AG04449 (cell line): Measurements from ENCODE around the gene CHCHD3.
A peak's percentile ranks its signal among the peaks of the same experiment; 100 is the strongest.

Experiments used
- CTCF ChIA-PET: fragments of 350-600 bp; formaldehyde crosslinking; extraction: SDS; loops from one replicate; lab custom pipeline; 2021; ENCODE audit warnings: antibody characterized with exemption; lab: Yijun Ruan, JAX
- POLR2A ChIA-PET: fragments of 400-600, 350-600 bp; formaldehyde crosslinking; extraction: SDS; loops from one replicate; lab custom pipeline; 2020; ENCODE audit warnings: antibody characterized with exemption, inconsistent platforms; lab: Yijun Ruan, JAX
- DNase-seq: peaks from one replicate; pipeline ENCODE4 v3.0.0-alpha.2; 2010; ENCODE audit warnings: low read depth, low spot score
- H3K4me3 ChIP-seq: 2 replicates; pipeline ENCODE4 v1.5.1; 2011; ENCODE audit warnings: low read depth, mild to moderate bottlenecking, control low read depth, low read length
- CTCF ChIP-seq: IDR thresholded peaks from one replicate; pipeline ENCODE4 v1.5.1; 2011; ENCODE audit warnings: mild to moderate bottlenecking, moderate library complexity, low read length, control low read depth, inconsistent platforms; ENCODE audit not compliant: insufficient read depth; ENCODE audit errors: missing control alignments

CHCHD3 gene

GRCh38 chr7:132750096-132750495 lies 331.8 kb downstream of the CHCHD3 start:
- TF ChIP-seq CTCF: no peak
- POLR2A ChIA-PET: no interaction called here
- CTCF ChIA-PET: interaction anchor here (1.4 kb wide), 1 partner anchor 97 kb away, joined by 3 read pairs; no protein-coding TSS in a partner anchor
- no peak for DNase-seq
- H3K4me3 ChIP-seq: no peak overlapping the region

- POLR2A ChIA-PET: no interaction called here
- CTCF ChIA-PET: no interaction called here
- H3K4me3 ChIP-seq: no peak overlapping the region
- TF ChIP-seq CTCF: no peak
- no peak for DNase-seq
Measured at GRCh38 chr7:132745510-132745909, 336.4 kb downstream of the CHCHD3 start.

GRCh38 chr7:132743974-132744373 lies 337.9 kb downstream of the CHCHD3 start:
- no peak for TF ChIP-seq CTCF
- no peak for DNase-seq
- ChIA-PET CTCF (no interaction called here), POLR2A (no interaction called here)
- no peak overlapping the region for H3K4me3 ChIP-seq

GRCh38 chr7:132742189-132742612 lies 339.7 kb downstream of the CHCHD3 start:
- DNase-seq: peak; percentile 55
- no peak overlapping the region for H3K4me3 ChIP-seq
- CTCF ChIA-PET: no interaction called here
- POLR2A ChIA-PET: no interaction called here
- TF ChIP-seq CTCF: no peak

GRCh38 chr7:132740176-132740575 lies 341.7 kb downstream of the CHCHD3 start:
- TF ChIP-seq CTCF: no peak
- POLR2A ChIA-PET: no interaction called here
- no peak for DNase-seq
- CTCF ChIA-PET: interaction anchor here (0.8 kb wide), 1 partner anchor 16 kb away, joined by 3 read pairs; no protein-coding TSS in a partner anchor
- no peak overlapping the region for H3K4me3 ChIP-seq

- no peak overlapping the region for H3K4me3 ChIP-seq
- ChIA-PET POLR2A (no interaction called here), CTCF (no interaction called here)
- no peak for TF ChIP-seq CTCF
- DNase-seq: peak; percentile 81
Measured at GRCh38 chr7:132739271-132739955, 342.5 kb downstream of the CHCHD3 start.
